Lower leg skin (tissue), 4 donors: Measurements from ENCODE around the gene ATP2B3. TPM values are rescaled to one million over a fixed set of nuclear protein-coding genes. Genes with fewer than 3 reads are reported as not detected.

Source experiments
- DNase-seq, 2 donors: peaks; one replicate each; pipeline ENCODE4 v3.0.0-alpha.2; 2019; ENCODE audit warnings: low spot score in 2 of 2
- H3K4me3 ChIP-seq: fragments of 200-600 bp; sonication (generic); 2 replicates; pipeline ENCODE4 v1.5.1; 2017; ENCODE audit warnings: mild to moderate bottlenecking, low read depth; ENCODE audit not compliant: poor library complexity, severe bottlenecking
- POLR2A ChIP-seq, 2 donors: fragments of 450-650 bp; IDR thresholded peaks; one replicate each; pipeline ENCODE4 v1.6.1; 2016 to 2017; ENCODE audit warnings: antibody characterized with exemption in 2 of 2, mild to moderate bottlenecking in 1 of 2, moderate library complexity in 1 of 2
- WGBS, 2 donors: methylation state at CpG; one replicate each; pipeline ENCODE4 v1.1.5; 2018; 5-methylcytosine and 5-hydroxymethylcytosine counted together
- intact Hi-C: fragments of 100-400 bp; cut with DNase I; formaldehyde crosslinking; loops from one replicate; pipeline ENCODE4 v1.15.0; 2023; ENCODE audit warnings: low total_unique reads
- total RNA-seq, 4 donors: library from RNA; depleted of rRNA; stranded (reverse); fragments of >200 nt; gene quantifications; one replicate each; pipeline ENCODE4 v1.1.0, GENCODE V29; 2016
- TF ChIP-seq, protein P1 (sequence below), 3 donors: fragments of 450-650 bp; IDR thresholded peaks; one replicate each; pipeline ENCODE4 v1.5.1; 2016; ENCODE audit warnings: antibody characterized with exemption in 3 of 3, mild to moderate bottlenecking in 3 of 3, moderate library complexity in 2 of 3

The ATP2B3 gene
- total RNA-seq, 4 donors from 2014 or later = 0.07 TPM; not detected in 3

DNA sequence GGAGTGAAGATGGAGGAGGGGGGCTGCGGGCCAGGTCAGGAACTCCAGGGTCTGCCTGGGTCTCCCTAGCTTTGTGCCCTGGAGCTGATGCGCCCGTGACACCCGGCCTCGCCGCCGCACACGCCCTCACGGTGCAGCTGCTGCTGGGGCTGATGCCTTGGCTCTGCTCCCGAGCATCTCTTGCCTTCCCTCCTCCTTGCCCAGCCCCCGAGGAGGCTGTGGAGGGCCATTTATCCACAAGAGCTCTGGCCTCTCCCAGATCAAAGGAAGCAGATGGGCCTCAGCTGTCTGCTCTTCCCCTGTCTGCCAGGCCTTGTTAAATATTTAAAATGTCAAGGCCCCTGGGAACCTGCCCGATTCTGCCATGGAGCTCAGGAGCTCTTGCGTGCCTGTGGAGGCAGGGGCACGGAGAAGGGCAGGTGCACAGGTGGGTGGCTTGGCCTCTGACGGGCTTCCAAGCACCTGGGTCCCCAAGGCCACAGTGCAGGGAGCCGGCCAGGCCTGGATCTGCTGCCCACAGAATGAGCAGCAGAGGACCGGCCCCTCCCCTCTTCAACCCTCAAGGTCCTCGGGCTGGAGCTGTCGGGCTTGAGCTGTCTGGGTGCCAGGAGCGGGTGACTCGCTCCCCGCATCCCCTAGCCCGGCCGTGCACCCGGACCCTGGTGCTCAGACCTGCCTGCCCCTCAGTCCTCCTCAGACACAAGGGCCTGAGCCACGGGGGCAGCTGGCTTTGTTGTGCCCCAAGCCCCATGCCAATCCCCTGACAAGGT, 20.3 kb downstream of the ATP2B3 start:
- DNase-seq = no peak
- WGBS, 2 donors = 63 to 64% methylated on average over 18 to 26 of the region's 26 CpGs
- intact Hi-C loops = no loop called here
- no peak overlapping the region for H3K4me3 ChIP-seq
- TF ChIP-seq, protein P1, sequence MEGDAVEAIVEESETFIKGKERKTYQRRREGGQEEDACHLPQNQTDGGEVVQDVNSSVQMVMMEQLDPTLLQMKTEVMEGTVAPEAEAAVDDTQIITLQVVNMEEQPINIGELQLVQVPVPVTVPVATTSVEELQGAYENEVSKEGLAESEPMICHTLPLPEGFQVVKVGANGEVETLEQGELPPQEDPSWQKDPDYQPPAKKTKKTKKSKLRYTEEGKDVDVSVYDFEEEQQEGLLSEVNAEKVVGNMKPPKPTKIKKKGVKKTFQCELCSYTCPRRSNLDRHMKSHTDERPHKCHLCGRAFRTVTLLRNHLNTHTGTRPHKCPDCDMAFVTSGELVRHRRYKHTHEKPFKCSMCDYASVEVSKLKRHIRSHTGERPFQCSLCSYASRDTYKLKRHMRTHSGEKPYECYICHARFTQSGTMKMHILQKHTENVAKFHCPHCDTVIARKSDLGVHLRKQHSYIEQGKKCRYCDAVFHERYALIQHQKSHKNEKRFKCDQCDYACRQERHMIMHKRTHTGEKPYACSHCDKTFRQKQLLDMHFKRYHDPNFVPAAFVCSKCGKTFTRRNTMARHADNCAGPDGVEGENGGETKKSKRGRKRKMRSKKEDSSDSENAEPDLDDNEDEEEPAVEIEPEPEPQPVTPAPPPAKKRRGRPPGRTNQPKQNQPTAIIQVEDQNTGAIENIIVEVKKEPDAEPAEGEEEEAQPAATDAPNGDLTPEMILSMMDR (IDR thresholded peaks at IDR 0.05) = no peak
- no peak for TF ChIP-seq POLR2A (IDR thresholded peaks at IDR 0.05)

DNA sequence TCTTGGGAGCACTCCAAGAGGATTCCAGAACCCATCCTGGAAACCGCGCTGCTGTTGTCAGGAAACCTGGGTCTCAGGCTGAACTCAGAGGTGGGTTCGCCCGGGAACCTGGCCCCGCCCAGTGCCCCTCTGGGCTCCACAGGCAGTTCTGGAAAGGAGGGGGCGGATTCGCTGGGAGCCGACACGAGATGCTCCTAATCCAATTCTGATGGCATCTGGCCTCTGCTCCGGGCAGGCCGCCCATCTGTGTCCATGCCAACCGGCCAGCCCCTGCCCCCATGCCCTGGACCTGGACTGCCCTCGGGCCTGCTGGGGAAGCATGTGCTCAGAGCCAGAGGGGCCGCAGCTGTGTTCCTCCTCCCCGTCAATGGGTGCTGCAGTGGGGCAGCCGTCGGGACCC, 21.0 kb downstream of the ATP2B3 start:
- DNase-seq = no peak
- WGBS, 2 donors = 60 to 84% methylated on average over 2 to 17 of the region's 17 CpGs
- H3K4me3 ChIP-seq = no peak overlapping the region
- no peak for TF ChIP-seq POLR2A (IDR thresholded peaks at IDR 0.05)
- TF ChIP-seq, protein P1 (IDR thresholded peaks at IDR 0.05) = no peak
- intact Hi-C loops = no loop called here

DNA sequence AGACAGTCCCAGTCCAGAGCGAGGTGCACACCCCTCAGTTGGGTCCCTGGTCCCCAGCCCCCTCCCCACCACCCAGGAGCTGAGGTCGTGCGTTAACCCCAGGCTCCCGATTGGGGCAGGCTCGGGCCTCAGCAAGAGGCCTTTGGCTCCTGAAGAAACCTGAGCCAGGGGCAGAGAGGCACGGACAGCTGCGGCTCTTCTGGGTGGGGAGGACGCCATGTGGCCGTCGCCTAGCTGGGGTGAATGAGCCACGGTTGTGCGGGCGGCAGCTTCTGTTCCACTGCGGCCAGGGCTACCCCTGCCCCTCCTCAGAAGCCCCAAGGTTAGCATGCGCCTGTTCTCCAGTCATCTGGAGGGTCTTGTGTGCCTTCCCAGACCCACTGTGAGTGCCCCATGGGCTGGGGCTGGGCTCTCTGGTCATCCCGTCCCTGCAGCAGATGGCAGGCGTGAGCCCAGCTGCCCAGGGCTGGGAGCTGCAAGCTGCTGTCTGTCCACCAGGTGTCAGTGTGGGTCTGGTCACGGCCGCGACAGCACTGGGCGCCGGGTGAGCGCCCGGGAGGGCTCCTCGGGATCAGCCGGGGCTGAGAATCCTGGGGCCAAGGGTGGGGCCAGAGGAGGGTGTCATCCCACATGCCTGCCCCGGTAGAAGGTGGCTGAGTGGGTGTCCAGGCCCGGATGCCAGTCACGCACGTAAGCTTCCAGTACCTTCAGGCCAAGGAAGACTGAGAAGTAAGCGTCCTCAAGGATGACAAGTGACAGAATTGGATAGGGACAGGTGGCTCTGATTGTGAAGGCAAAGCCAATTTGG, 21.9 kb downstream of the ATP2B3 start:
- peak; percentile 22 to 92 for DNase-seq
- 50 to 66% methylated on average over 9 to 31 of the region's 31 CpGs for WGBS, 2 donors
- no peak overlapping the region for H3K4me3 ChIP-seq
- intact Hi-C loops = no loop called here
- TF ChIP-seq POLR2A (IDR thresholded peaks at IDR 0.05) = no peak
- TF ChIP-seq, protein P1 (IDR thresholded peaks at IDR 0.05) = peak in 1 of 3 donors; percentile 40

DNA sequence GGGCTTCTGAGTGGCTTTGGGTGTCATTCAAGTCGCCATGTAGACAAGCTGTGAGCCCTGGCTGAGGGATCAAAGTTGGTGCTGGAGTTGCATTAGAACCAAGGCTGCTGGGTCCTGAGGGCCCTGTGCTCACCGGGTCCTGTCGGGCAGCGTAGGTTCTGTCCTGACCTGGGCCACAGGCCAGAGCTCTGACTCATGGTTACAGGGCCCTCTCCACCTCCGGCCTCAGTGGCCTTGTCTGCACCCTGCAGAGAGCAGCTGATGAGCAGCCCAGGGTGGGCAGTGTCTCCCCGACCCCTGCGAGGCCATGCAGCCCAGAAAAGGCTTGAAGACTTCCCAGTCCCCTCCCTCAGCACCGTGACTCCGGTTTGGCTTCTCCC, 22.5 kb downstream of the ATP2B3 start:
- intact Hi-C loops = no loop called here

DNA sequence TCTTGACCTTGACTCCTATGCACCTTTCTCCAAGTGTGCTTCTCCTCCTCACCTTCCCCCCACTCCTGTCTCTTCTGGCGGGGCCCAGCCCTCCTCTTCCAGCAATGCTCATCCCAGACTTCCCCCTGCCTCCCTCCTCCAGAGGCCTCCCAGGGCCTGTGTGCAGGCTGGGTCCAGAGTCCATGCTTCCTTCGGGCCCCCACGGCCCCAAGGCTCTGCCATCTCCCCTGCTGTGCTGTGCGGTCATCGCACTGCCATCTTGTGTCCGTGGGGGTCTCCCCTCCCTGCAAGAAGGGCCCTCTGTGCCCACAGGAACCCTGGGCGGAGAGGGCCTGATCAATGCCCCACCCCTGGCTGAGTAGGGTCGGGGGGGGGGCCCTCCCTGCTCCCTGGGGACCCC, 27.3 kb downstream of the ATP2B3 start:
- TF ChIP-seq POLR2A (IDR thresholded peaks at IDR 0.05) = no peak
- TF ChIP-seq, protein P1 (IDR thresholded peaks at IDR 0.05) = no peak
- H3K4me3 ChIP-seq = no peak overlapping the region
- WGBS, 2 donors = 69 to 83% methylated on average over 8 of the region's 8 CpGs
- no peak for DNase-seq
- intact Hi-C loops = loop anchor here (5.0 kb wide), 1 partner anchor 1368 kb away; no protein-coding TSS in a partner anchor

More for the DNA sequence above, 22.5 kb downstream of the ATP2B3 start:
- WGBS, 2 donors = 66 to 84% methylated on average over 8 to 9 of the region's 9 CpGs
- TF ChIP-seq POLR2A (IDR thresholded peaks at IDR 0.05) = no peak
- TF ChIP-seq, protein P1 (IDR thresholded peaks at IDR 0.05) = no peak
- no peak overlapping the region for H3K4me3 ChIP-seq
- DNase-seq = no peak
